ENCODE data around the gene DOK5. TPM values are rescaled to one million over a fixed set of nuclear protein-coding genes. Genes with fewer than 3 reads are reported as not detected.
"Not testable (repeated sequence)": the region's sequence is repeated elsewhere in the genome, so short reads cannot be mapped to it uniquely, and the experiment has no call there.

The DOK5 gene
- total RNA-seq = not detected

DNA sequence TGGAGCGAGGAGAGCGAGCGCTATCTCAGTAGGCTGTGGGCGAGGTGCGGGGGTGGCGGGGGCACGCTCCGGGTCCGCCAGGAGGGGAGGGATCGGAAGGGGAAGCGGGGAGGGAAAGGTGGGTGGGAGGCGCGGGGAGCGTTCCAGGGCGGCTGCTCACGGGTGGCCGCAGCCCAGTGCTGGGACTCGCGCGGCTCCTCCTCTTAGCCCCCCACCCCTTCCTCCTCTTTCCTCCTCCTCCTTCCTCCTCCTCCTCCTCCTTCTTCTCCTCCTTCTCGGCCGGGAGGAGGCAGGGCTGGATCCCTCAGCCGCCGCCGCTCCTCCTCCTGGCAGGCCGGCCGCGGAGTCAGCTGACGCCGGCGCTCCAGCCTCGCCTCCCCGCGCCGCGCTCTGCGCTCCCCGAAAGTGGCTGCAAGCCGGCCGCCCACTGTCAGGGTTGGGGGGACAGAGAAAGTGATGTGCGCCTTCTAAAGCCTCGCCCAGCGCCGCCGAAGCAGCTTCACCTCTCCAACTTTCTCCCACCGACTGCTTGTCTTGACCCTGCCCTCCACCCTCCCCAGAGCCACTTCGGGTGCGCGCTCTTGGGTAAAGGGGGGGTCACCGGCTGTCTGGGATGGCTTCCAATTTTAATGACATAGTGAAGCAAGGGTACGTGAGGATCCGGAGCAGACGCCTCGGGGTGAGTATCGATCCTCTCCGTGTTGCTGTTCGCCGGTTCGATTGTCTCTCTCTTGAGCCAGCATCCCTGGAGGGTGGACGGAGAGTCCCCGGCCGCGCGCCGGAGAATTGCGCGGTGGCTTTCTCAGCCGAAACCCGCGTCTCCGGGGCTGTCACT, at the start of gene DOK5:
Gene DOK5, plus strand, starts transcription at position 260 of the 835 bp plus-strand sequence. Its CDS starts 354 bp downstream, at position 614.
- no peak for DNase-seq

DNA sequence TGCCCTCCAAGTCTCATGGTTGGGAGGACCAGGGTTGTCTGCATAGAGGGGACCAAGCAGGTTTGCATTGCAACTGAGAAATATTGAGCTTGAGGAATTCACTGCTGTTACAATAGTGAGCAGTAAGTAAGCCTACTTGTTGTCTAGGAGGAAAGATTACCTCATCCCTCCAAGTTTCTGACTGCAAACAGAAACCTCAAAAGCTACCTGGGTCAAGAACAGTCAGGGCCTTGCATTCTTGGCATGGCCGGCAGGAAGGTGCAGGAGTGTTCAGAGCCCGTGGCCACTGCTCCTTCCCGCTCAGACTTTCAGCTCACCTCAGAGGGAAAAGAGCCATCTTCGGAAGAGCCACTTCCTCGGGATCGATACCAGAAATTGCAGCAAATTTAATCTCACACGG, 46.0 kb upstream of the DOK5 start:
- no peak for DNase-seq

DNA sequence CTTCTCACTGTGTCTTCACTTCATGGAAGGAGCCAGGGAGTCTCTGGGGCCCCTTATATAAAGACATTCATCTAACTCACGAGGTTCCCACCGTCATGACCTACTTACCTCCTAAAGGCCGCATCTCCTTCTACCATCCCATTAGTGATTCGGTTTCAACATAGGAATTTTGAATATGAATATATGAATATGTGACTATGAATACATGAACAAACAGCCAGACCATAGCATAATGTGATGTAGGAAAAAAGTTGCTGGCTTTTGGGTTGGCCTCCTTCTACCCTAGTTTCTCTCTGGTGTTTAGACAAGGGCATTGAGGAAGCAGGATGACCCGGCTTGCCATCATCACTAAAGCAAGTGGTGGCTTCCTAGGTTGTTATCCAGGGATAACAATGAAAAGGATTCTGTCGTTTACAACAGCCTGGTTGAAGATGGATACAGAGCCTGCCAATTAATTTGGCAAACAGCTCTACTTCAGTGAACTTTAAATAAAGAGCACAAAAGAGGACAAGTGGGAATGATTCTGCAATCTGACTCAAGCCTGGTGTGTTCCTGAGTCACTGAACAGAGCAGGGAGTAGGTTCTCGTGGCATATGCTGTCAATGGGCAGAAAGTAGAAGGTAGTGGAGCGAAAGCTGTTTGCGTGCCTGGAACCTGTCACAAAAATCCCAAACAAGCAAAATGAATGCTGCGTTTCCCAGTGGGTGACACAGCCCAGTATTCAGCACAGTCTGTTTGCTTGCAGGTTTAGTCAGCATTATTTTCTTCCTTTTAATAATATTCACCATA, 44.0 kb upstream of the DOK5 start:
- no peak for DNase-seq

DNA sequence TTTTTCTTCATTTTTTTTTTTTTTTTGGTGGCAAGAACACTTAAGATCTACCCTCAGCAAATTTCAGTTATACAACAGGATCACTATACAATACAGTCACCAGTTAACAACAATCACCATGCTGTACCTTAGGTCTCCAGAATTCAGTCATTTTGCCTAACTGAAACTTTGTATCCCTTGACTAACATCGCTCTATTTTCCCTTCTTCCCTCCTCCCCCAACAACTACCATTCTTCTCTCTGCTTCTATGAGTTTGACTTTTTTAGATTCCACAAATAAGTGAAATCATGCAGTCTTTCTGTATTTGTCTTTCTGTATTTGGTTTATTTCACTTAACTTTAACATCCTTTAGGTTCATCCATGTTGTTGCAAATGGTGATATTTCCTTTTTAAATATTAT, 42.4 kb upstream of the DOK5 start:
- no peak for DNase-seq

DNA sequence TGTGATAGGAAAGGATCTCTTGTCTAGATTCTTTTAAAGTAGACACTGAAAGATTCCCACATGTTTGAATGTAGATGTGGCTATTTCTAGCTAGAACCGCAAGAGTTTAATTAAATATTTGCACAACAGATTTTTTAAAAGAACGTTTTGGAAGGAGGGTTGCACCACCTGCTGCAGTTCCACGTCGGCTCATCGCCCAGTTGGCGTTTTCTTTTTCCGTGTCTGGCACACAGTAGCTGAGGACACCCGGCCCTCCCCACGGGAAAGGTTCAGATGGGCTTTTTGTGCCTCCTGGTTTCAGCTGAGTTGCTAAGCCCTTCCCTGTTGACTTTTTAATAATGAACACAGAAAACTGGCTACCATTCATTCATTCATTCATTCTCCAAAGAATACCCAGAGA, 41.8 kb upstream of the DOK5 start:
- no peak for DNase-seq

DNA sequence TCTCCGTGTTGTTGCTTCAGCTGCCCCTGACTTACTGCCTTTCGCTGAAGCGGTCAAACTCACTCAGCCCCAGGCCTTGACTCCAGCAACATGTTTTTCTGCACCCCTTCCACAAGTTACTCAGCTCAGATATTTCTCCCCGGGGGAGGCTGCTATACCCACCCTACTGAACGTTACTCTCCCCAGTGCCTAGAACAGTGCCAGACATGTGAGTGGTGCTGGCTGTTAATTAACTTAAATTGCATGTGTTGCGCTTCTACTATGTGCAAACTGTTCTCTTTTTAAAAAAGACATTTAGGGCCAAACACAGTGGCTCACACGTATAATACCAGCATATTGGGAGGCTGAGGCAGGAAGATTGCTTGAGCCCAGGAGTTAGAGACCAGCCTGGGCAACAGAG, 41.2 kb upstream of the DOK5 start:
- no peak for DNase-seq

DNA sequence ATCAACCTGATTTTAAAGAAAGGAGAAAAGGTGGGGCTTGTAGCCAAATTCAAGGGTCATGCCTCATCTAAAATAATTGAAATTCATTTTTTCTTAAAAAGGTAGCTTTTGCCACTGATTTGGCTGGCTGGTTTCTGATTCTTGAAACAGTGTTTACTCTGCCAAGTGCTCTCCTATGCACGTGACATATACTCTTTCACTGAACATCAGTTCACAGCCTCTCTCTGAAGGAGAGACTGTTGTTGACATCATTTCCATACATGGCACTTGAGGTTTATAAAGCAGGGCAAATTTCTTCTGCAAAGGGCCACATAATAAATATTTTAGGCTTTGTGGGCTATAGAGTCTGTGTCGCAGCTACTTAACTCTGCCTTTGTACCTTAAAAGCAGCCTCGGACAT, 40.4 kb upstream of the DOK5 start:
- no peak for DNase-seq

DNA sequence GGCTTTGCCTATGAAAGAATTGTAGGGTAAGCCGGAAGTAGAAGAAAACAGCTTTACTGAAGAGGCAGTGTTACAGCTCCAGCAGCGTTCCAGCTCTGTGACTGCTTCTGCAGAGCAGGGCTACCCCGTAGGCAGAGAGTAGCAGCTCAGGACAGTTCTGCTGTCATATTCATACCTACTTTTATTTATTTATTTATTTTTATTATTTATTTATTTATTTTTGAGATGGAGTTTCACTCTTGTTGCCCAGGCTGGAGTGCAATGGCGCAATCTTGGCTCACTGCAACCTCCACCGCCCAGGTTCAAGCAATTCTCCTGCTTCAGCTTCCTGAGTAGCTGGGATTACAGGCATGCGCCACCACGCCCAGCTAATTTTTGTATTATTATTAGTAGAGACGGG, 39.0 kb upstream of the DOK5 start:
- DNase-seq = not testable (repeated sequence)

DNA sequence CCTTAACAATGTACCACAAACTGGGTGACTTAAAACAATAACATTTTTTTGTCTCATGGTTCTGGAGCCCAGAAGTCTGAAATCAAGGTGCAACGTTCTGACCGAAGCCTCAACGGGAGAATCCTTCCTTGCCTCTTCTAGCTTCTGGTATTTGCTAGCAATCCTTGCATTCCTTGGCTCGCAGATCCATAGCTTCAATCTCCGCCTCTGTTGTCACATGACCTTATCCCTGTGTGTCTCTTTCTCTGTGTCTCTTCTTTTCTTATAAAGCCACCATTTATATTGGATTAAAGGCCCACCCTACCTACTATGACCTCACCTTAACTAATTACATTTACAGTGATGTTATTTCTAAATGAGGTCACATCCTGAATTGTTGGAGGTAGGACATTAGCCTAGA, 37.2 kb upstream of the DOK5 start:
- DNase-seq = no peak

DNA sequence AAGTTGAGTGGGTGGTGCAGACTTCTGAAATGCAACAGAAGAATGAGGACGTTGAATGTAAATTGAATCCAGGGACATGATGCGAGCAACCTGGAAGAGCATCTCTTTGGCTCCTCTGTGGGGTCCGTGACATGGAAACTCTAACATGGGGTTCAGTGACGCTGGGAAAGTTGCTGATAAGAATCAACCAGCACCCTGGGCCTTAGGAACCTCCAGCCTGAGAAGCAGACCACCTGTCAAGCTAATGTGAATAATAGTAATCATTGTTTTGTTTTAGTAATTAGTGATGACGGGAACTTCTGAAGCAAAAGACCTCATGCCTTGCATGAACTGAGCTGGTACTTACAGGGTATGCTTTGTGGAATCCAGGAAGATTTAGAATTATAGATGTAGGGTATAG, 25.2 kb upstream of the DOK5 start:
- DNase-seq = no peak

DNA sequence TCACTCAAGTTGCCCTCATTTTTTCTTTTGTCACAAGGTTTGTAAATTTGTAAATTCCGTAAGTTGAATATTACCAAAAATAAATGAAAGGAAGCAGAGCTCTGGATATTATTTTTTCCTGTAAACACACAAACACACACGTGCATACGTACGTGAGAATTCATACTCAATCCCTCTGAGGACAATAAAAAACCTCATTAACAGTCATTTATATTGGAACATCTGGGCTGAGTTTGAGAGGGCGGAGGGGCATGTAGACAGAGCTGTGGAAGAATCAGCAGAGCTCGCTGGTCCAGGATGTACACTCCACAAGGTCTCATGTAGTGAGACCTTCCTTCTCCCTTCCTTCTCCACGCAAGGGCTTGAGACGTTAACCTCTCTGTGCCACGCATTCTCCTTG, 24.2 kb upstream of the DOK5 start:
- DNase-seq = no peak

DNA sequence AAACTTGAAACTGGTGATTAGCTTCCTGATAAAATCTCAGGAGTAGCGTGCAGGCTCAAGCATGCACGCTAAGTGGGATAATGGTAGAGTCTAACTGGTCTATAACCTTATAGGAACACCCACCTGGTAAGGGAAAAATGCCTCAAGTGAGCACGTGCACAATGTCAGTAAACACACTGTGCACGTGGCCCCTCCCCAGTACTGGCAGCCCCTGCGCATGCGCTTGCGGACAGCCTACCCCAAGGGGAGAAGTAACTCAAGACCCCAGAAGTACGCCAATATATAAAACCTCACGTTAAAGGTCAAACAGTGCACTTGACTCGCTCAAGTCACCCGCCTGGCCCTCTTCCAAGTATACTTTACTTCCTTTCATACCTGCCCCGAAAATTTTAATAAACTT, 23.1 kb upstream of the DOK5 start:
- DNase-seq = no peak

DNA sequence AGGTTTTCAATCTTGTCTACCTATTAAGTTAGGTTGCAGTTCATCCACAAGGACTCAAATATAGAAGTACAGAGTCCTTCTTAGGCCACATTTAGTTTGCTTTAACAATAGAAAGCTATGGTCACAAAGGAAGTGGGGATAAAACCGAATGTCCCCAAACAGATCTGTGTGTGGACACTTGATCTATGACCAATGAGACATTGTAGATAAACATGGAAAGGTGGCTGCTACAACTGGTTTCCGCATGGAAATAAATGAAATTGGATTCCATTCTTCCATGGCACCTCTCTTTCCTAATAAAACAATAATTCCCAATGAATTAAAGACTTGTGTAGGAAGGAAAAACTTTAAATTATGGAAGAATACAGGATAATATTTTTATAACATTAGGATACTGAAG, 20.4 kb upstream of the DOK5 start:
- no peak for DNase-seq

DNA sequence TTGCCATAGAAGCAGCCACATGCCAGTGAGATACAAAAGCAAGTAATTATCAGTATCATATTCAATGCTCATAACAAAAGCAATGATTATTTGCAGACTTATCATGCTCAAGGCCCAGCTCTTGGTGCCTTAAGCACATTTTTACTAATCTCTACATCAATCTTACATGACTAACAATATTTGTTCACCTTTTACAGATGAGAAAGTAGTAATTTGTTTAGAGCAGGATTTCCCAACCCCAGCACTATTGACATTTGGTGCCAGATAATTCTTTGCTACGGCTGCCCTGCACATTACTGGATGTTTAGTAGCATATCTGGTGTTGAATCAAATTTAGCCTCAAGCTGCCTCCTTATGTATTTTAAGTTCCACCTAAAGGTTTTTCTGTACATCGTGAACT, 19.0 kb upstream of the DOK5 start:
- DNase-seq = no peak

DNA sequence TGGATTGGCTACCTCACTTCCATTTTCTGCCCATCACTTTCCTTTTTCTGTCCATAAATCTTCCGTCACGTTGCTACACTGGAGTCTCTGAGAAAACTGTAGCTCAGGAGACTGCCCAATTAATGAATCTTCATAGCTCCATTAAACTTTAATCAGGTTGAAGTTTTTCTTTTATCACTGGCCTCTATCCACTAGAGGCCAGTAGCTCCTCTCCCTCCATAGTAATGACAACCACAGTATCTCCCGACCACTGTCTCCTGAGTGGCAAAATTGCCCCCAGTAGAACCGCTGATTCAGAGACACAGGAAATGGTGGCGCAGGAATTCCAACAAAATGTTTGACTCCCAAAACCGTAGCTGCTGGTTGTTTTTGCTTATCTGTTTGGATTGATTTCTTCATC, 18.4 kb upstream of the DOK5 start:
- no peak for DNase-seq

DNA sequence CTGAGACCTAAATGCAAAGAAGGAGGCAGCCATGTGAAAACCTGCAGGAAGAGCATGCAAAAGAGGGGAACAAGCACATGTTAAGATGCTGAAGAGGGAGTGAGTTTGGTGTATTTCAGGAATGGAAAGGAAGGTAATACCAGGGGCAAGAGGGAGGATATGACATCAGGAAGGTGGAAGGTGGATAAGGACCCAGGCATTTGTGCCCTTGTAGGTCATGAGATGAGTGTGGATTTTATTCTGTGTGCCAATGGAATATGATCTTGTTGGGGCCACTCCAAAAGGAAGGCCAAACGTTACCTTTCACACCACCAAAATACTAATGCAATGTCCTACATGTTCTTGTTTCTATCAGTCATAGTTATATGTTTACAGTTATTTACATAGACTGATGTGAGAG, 17.2 kb upstream of the DOK5 start:
- DNase-seq = no peak

DNA sequence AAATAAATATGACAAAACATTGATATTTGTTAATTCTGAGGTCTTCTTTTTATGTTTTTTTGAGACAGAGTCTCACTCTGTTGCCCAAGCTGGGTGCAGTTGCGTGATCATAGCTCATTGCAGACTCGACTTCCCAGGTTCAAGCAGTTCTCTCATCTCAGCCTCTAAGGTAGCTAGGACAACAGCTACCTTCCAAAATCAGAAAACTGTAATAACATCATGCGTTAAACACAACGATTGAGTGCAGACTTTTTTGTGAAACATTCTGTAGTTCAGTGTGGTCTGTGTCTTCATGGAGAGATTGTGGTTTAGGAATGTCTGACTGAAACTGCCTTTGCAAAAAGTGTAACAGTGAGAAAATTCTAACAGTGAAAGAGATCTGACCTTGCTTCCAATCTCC, 16.1 kb upstream of the DOK5 start:
- DNase-seq = no peak

DNA sequence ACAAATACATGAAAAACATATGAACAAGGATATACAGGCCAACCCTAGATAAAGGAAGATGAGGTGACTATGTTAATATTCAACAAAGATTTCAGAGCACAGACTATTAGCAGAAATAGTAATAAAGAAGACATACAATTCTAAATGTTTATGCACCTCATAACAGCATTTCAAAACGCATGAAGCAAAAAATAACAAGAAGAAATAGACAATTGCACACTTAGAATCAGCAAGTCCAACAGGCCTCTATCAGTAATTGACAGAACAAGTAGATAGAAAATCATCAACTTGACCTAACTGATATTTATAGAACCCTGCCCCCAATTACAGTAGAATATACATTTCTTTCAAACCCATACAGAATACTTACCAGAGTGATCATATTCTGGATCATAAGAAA, 11.4 kb upstream of the DOK5 start:
- no peak for DNase-seq

DNA sequence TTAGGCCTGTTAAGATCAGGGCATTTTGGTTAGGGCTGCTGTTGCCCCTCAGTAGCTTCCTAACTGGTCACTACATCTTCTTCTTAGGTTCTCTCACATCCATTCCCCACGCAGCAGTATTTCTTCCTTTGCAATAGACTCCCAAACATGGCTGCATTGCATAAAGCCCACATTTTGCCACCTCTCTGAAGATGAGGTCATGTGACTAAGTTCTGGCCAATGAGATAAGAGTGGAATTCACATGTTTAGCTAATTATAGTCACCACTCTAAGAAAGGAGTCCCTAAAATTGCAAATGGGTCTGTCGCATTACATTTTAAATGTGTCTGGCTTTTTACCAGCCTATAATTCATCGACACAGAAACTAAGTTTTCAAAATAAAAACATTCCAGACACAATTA, 9.3 kb upstream of the DOK5 start:
- DNase-seq = no peak

DNA sequence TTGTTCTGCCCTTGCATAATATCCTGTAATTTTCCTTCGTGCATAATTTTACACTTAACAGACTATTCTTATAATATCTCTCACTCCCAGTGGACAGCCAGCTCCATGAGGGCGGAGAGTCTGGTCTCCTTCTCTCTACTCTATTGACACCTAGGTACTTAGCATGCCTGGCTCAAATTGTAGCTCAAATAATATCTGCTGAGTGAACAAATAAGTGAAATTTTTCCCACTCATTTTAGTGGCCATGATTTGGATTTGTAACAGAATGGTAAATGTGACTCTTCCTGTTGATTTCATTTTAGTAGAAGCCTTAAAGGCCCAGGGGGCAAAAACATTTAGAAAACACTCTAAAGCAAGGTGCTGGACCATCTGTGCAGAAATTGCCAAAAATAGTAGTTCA, 7.8 kb upstream of the DOK5 start:
- DNase-seq = no peak

DNA sequence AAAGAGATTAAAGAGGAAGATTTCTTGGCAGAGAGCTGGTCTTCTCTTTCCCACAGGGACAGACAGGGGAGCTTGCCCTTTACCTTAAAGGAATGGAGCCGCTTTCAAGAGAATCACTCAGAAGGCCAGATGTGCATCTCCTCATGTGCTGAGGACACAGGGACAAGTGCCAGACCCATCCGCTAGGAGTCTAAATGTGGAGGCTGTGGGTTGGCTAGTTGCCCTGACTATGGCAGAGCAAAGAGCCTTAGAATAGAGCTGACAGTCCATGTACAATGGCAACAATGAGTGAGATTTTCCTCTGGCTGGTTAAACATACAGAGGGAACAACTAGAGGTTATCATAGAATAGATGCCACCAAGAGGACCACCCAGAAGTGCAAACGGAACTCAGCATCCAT, 7.3 kb upstream of the DOK5 start:
- no peak for DNase-seq

DNA sequence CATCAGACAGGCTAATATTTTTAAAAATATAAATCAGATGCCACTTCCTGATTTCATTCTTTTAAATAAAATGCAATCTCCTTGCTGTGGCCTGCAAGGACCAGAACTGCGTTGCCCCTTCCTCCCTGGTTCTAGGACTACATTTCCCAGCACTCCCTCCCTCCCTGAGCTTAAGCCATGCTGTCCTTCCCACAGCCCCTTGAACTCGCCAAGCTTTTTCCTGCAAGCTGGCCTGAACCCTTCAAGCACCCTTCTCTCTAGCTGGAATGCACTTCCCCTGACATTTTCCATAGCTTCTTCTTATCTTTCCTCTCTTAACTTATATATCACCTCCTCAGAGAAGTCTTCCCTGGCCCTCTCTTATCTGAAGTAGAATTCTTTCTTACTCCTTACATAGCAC, 6.1 kb upstream of the DOK5 start:
- DNase-seq = no peak

DNA sequence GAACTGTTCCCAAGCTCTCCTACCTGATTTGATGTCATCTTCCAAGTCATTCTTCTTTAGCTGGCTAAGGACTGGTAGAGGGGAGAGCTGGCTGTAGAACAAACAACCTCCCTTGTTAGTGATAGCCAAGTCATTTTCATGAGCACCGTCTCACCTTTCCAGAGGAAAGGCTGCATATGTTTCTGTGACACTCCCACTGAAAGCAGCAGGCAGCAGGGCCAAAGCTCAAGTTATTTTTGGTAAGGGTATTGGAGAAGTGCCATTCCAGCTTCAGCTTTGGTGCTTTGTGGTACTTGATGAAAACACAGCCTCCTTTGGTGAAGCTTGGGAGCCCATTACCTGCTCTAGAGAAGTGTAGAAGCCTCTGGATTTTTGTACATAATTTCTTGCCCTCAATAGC, 5.4 kb upstream of the DOK5 start:
- no peak for DNase-seq

DNA sequence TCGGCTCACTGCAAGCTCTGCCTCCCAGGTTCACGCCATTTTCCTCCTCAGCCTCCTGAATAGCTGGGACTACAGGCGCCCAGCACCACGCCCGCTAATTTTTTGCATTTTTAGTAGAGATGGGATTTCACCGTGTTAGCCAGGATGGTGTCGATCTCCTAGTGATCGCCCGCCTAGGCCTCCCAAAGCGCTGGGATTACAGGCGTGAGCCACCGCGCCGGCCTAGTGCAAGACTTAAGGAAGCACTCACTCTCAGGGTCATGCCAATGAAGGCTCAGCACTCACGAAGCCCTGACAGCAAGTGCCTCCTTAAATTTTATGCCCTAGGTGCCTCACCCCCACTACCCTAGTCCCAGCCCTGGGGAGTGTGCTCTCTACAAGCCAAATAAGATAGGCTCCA, 4.7 kb upstream of the DOK5 start:
- no peak for DNase-seq

DNA sequence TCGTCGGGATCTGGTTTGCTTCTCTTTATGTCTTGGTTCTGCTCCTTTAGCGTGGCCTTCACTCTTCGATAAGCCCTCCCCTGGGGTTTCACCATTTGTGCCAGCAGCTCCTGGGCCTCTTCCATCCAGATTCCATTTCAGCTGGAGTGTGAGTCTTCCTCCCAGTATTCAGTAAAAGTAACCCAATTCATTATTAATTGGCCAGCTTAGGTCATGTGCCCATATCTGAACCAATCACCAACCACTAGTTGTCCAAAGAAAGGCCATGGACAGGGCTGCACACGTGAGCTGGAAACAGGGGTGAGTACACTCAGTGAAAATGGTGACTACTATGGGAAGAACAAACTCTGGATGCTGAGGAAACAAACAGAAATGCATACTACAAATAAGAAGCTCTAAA, 2.8 kb upstream of the DOK5 start:
- DNase-seq = no peak
